Stimulated activated CD4-positive, alpha-beta T cell treated with anti-CD3 and anti-CD28 coated beads, Interleukin-4, amount 100 ng/mL, for 1 hour (primary cell): ENCODE data around the gene TRIM27.
"Not testable (repeated sequence)": the region's sequence is repeated elsewhere in the genome, so short reads cannot be mapped to it uniquely, and the experiment has no call there.

Experiments used
- DNase-seq: peaks from one replicate; pipeline ENCODE4 v3.0.0-alpha.2; 2020

The TRIM27 gene

DNA sequence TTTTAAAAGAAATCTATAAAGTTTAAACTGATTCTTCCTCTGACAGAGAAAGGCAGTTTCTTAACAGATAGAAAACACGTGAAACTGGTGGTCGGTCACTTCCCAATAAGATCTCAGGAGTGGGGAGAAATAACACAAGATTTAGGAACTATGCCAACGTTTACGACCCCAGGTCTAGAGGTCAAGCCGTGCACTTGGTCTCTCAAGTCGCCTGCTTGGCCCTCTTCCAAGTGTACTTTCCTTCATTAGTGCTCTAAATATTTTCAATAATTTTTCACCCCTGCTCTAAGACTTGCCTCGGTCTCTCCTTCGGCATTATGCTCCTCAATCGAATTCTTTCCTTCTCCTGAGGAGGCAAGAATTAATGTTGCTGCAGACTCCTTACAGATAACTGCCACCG lies 61.7 kb downstream of the TRIM27 start:
- DNase-seq, result no peak

GRCh38 chr6:28861339-28861738 lies 62.4 kb downstream of the TRIM27 start:
- DNase-seq, result no peak

DNA sequence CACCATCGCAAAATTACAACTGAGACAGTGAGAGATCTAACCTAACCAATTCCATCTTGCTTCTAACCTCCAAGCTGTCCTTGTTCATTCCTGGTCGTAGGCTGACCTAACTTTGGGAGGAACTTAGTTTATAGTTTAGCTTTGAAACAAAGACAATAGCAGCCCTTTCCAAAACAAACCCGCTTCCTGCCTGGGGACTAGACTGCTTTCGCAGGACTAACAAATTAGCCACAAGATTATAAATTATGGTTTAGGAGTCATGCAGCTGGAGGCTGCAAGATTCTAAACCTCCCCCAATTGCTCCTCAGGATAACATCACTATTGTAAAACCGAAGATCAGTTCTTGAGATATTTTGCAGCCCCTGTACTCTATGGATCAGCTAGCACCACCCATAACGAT lies 63.2 kb downstream of the TRIM27 start:
- no peak for DNase-seq

DNA sequence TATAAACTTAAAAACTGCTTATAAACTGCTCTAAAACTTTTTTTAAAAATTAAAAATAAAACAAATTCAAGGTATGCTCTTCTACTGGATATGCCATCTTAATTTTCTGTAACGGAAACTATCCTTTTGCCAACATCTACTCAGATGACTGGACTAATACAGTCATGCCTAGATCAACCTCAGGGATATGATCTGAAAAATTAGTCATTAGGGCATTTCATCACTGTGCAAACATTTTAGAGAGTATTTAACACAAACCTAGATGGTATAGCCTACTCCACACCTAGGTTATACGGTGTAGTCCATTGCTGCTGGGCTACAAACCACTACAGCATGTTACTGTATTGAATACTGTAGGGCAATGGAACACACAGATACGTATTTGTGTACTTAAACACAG lies 64.8 kb downstream of the TRIM27 start:
- DNase-seq, result no peak

DNA sequence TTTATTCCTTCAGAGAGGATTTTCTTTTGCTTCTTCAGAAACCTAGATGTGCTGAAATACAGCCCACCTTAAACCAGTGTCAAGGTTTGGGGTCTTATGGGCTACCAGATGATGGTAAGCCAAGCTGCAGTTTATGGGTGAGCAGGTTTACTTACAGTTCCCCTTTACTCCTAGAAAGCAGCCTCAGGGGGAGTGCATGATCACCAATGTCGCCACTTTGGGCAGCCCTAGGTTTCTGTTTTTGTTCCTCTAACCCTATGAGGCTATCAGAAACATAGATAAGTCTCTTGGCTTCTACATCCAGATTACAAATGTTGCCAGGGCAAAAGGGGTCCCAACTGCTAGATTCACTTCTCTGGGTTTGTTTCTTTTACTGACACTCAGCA lies 67.2 kb downstream of the TRIM27 start:
- no peak for DNase-seq

DNA sequence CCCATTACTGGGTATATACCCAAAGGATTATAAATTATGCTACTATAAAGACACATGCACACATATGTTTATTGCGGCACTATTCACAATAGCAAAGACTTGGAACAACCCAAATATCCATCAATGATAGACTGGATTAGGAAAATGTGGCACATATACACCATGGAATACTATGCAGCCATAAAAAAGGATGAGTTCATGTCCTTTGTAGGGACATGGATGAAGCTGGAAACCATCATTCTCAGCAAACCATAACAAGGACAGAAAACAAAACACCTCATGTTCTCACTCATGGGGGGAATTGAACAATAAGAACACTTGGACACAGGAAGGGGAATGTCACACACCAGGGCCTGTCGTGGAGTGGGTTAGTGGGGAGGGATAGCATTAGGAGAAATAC lies 69.4 kb downstream of the TRIM27 start:
- not testable (repeated sequence) for DNase-seq
